HL-60 (cell line): ENCODE measurements around the gene KIAA0232.

Experiments
- POLR2AphosphoS5 ChIP-seq: IDR thresholded peaks from 2 replicates; pipeline ENCODE4 v1.6.1; 2012; ENCODE audit warnings: low read depth
- SPI1 ChIP-seq: IDR thresholded peaks from 2 replicates; pipeline ENCODE4 v1.6.1; 2012; ENCODE audit warnings: low read depth, mild to moderate bottlenecking, borderline replicate concordance
- TF ChIP-seq, protein P1 (sequence below): IDR thresholded peaks from one replicate; pipeline ENCODE4 v1.5.1; 2011; ENCODE audit warnings: low read length, control low read depth, inconsistent platforms; ENCODE audit not compliant: insufficient read depth
- TF ChIP-seq, protein P2 (sequence below): IDR thresholded peaks from 2 replicates; pipeline ENCODE4 v1.6.1; 2012; ENCODE audit warnings: low read depth; ENCODE audit not compliant: insufficient replicate concordance

DNA sequence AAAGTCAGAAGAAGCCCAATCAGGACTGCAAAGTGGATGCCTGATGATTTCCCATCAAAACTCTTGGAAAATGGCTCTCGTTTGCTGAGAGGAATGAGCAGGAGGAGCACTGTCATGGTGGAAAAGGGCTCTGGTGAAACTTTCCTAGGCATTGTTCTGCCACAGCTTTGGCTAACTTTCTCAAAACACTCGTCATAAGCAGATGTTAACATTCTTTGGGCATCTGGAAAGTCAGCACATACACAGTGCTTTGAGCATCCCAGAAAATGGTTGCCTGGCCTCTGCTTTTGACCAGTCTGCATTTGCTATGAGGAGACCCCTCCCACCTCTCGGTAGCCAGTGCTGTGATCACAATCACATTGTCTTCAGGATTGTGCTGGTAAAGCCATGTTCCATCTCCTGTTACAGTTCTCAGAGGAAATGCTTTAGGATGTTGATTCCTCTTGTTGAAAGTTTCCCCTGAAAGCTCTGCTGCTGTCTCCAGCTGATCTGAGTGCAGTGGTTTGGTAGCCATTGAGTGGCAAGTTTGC lies 101.9 kb downstream of the KIAA0232 start:
- TF ChIP-seq, protein P1, sequence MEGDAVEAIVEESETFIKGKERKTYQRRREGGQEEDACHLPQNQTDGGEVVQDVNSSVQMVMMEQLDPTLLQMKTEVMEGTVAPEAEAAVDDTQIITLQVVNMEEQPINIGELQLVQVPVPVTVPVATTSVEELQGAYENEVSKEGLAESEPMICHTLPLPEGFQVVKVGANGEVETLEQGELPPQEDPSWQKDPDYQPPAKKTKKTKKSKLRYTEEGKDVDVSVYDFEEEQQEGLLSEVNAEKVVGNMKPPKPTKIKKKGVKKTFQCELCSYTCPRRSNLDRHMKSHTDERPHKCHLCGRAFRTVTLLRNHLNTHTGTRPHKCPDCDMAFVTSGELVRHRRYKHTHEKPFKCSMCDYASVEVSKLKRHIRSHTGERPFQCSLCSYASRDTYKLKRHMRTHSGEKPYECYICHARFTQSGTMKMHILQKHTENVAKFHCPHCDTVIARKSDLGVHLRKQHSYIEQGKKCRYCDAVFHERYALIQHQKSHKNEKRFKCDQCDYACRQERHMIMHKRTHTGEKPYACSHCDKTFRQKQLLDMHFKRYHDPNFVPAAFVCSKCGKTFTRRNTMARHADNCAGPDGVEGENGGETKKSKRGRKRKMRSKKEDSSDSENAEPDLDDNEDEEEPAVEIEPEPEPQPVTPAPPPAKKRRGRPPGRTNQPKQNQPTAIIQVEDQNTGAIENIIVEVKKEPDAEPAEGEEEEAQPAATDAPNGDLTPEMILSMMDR = no peak
- TF ChIP-seq, protein P2, sequence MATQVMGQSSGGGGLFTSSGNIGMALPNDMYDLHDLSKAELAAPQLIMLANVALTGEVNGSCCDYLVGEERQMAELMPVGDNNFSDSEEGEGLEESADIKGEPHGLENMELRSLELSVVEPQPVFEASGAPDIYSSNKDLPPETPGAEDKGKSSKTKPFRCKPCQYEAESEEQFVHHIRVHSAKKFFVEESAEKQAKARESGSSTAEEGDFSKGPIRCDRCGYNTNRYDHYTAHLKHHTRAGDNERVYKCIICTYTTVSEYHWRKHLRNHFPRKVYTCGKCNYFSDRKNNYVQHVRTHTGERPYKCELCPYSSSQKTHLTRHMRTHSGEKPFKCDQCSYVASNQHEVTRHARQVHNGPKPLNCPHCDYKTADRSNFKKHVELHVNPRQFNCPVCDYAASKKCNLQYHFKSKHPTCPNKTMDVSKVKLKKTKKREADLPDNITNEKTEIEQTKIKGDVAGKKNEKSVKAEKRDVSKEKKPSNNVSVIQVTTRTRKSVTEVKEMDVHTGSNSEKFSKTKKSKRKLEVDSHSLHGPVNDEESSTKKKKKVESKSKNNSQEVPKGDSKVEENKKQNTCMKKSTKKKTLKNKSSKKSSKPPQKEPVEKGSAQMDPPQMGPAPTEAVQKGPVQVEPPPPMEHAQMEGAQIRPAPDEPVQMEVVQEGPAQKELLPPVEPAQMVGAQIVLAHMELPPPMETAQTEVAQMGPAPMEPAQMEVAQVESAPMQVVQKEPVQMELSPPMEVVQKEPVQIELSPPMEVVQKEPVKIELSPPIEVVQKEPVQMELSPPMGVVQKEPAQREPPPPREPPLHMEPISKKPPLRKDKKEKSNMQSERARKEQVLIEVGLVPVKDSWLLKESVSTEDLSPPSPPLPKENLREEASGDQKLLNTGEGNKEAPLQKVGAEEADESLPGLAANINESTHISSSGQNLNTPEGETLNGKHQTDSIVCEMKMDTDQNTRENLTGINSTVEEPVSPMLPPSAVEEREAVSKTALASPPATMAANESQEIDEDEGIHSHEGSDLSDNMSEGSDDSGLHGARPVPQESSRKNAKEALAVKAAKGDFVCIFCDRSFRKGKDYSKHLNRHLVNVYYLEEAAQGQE = no peak
- TF ChIP-seq POLR2AphosphoS5 (no peak), SPI1 (no peak)
